KOPT-K1 (cell line): ENCODE results near the gene CCBE1.
"Not testable (repeated sequence)": the region's sequence is repeated elsewhere in the genome, so short reads cannot be mapped to it uniquely, and the experiment has no call there.

Experiments
- H3K27ac ChIP-seq: fragments of 200-600 bp; sonication (generic); 2 replicates; pipeline ENCODE4 v1.5.1; 2016; ENCODE audit warnings: antibody characterized with exemption, mild to moderate bottlenecking, low read depth, low read length; ENCODE audit not compliant: poor library complexity, severe bottlenecking
- H3K36me3 ChIP-seq: fragments of 200-600 bp; sonication (generic); 2 replicates; pipeline ENCODE4 v1.5.1; 2017; ENCODE audit warnings: antibody characterized with exemption, mild to moderate bottlenecking, low read length, moderate library complexity; ENCODE audit not compliant: insufficient read depth
- H3K9me3 ChIP-seq: fragments of 200-600 bp; sonication (generic); 2 replicates; pipeline ENCODE4 v1.5.1; 2017; ENCODE audit warnings: antibody characterized with exemption, low read length, mild to moderate bottlenecking; ENCODE audit not compliant: insufficient read depth, poor library complexity, severe bottlenecking

CCBE1 gene

DNA sequence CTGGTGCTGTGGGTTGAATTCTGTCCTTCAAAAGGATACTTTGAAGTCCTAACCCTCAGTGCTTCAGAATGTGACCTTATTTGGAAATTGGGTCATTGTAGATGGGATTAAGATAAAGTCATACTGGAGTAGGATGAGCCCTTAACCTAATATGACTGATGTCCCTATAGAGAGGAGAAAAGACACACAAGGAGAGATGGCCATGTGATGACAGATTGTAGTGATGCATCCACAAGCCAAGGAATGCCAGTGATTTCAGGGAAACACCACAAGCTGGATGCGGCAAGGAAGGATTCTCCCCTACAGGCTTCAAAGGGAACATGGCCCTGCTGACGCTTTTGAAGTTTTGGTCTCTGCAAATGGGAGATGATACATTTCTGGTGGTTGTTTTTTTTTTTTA is 24.7 kb upstream of the CCBE1 start:
- Histone ChIP-seq H3K9me3 (no peaks in the 10 kb centered on the region), H3K27ac (no peak overlapping the region), H3K36me3 (no peaks in the 10 kb centered on the region)

DNA sequence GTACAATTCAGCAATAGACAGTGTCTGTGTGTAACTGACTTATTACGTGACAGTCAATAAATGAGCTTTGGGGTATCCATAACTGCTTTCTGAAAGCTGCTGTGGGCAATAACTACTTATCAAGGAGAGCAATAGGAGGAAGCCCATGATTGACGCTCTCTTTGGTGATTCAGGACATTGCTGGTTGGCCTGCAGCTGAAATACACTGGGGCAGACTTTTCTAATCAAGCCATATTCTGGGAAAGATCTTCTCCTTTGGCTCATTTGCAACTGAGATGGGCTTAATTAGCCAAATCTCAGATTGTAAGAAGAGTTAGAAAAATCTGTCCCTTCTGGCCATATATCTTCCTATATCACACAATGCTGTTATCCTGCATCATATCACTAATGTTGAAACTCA is 24.0 kb upstream of the CCBE1 start:
- H3K36me3 ChIP-seq = no peaks in the 10 kb centered on the region
- H3K9me3 ChIP-seq = no peaks in the 10 kb centered on the region
- no peak overlapping the region for H3K27ac ChIP-seq

DNA sequence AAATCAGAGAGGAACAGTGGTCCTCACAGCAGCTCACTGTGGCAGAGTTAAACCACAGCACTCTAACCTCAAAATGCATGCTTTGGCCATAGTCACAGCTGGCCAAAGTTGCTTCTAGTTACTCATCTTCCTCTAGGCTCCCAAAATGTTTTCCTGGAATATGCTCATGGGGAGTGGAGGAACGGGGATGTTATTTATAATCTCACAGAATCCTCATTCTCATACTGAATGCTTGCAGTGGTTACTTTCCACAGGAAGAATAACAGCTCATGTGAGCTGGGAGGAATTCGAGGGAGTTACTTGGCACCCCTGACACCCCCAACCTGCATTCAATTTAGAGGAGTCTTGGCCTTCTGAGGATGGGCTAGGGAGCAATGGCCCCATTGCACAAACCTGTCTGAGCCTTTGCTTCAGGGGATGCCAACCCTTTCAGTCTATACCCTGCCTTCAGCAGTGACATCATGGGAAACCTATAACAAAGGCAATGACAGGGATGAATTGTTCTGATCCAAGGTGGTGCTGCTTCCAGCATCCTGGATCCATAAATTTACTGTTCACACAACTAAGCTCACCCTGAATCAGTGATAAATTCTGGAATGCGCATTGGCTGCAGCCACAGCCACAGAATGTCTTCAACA is 22.4 kb upstream of the CCBE1 start:
- no peak overlapping the region for H3K27ac ChIP-seq
- H3K36me3 ChIP-seq = no peaks in the 10 kb centered on the region
- no peaks in the 10 kb centered on the region for H3K9me3 ChIP-seq

DNA sequence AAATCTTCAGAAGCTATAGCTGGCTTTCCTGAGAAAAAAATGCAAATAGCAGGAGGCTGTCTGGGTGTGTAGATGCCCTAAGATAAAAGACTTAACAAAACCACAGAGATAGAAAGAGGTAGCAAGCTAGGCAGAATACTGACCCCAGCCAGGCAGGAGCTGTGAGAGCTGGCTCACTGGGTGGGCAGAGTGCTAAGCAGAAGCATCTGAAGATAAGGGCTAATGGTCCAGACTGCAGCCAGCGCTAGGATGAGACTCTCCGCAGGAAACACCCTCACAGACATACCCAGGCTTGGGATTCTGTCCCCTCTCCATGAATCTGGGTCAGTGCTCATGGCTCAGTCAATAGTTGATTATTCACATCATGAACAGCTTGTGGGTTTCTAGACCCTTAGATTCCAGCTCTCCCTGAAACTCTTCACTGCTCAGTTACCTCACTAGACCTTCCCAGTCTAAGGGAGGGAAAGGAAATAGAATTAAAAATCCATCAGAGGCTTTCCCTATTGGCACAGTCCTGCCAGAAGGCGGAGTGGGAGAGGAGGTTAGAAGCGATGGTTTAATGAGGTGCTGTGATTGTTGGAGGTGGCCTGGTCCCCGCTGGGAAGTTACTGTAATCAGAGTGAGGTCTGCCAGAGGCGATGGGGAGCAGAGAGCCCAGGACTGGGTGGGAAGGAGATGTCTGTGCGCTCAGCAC is 21.4 kb upstream of the CCBE1 start:
- H3K27ac ChIP-seq = no peak overlapping the region
- no peaks in the 10 kb centered on the region for H3K36me3 ChIP-seq
- H3K9me3 ChIP-seq = no peaks in the 10 kb centered on the region

DNA sequence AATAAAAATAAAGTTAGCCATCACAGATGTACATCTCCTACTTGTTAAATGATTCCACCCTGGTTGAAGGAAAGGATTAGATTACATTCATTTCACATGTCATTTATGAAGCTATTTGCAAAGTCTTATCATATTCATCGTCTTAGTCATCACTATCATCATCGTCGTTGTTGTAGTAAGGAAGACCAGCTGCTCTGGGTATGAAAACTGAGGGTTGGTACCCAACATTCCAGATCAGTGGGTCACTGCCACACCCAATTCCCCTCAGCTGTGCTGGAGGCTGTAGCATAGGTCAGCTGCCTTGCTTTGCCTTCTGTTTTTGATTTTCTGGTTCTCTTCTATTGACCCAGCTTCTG is 20.9 kb upstream of the CCBE1 start:
- Histone ChIP-seq H3K36me3 (no peaks in the 10 kb centered on the region), H3K9me3 (no peaks in the 10 kb centered on the region), H3K27ac (no peak overlapping the region)

DNA sequence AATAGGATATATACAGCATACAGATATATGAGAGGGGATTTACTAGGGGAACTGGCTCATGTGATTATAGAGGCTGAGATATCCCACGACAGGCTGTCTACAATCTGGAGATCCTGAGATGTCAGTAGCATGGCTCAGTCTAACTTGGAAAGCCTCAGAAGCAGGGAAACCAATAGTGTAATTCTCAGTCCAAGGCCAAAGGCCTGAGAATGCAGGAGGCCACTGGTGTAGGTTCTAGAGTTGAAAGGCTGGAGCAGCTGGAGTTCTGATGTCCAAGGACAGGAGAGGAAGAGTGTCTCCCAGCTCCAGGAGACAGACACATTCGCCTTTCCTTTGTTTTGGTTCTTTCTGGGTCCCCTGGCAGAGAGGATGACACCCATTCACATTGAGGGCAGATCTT is 20.1 kb upstream of the CCBE1 start:
- Histone ChIP-seq H3K27ac (no peak overlapping the region), H3K9me3 (no peaks in the 10 kb centered on the region), H3K36me3 (no peaks in the 10 kb centered on the region)

DNA sequence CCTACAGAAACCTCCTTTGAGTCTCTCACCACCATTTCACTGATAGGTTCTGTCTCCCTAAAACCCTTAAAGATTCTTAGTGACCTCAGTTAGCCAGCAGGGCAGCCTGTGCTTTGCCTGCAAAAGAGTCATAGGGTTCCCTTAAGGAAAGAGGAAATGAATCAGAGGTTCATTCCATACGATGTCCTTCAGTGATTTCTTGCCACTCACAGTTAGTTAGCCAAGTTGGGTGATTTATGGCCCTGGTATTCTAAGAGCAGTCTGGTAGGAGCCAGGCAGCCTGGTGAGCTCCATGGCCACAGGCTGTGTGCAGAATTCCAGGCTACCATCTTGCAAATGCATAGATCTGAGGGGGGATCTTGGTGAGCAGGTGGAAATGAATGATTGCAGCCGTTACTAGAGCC is 18.7 kb upstream of the CCBE1 start:
- H3K9me3 ChIP-seq = no peaks in the 10 kb centered on the region
- H3K27ac ChIP-seq = no peak overlapping the region
- H3K36me3 ChIP-seq = no peaks in the 10 kb centered on the region

DNA sequence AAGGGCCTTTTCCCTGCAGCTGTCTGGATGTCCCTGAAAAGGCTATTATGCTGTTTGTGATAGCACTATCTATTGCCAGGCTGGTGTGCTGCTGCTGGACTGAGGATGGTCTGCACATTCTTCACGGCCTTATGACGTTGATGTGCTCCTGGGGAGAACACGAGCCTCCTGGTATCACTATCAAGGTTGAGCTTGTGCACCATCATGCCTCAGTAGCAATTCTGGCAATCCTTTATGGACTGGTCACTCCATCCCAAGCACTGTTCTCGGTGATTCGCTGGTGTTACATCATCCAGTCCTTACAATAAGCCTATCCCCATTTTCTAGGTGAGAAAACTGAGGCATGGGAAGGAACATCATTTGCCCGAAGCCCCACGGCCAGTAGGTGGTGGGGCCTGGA is 18.2 kb upstream of the CCBE1 start:
- no peaks in the 10 kb centered on the region for H3K36me3 ChIP-seq
- no peak overlapping the region for H3K27ac ChIP-seq
- no peaks in the 10 kb centered on the region for H3K9me3 ChIP-seq

DNA sequence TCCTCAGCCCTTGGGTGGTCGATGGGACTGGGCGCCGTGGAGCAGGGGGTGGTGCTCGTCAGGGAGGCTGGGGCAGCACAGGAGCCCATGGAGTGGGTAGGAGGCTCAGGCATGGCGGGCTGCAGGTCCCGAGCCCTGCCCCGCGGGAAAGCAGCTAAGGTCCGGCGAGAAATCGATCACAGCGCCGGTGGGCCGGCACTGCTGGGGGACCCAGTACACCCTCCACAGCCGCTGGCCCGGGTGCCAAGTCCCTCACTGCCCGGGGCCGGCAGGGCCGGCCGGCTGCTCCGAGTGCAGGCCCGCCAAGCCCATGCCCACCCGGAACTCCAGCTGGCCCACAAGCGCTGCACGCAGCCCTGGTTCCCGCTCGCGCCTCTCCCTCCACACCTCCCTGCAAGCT is 16.9 kb upstream of the CCBE1 start:
- not testable (repeated sequence) for H3K9me3 ChIP-seq, H3K36me3 ChIP-seq, H3K27ac ChIP-seq

DNA sequence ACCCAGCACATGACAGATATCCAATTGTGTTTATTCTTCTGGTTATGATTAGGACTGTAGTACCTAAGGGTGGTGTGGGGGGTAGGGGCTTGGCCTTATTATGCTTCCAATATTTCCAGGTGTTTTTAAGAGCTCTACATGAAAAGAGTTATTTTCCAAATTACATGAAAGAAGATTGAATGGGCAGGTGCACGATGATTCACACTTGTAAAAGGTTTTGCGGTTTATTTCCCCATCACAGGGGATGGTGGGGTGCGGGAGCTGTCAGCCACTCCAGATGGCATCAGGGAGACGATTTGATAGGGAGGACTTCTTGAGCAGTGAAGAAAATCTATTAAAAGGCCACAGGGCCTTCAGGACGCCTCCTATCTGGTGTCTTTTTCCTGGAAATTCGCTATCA is 15.1 kb upstream of the CCBE1 start:
- no peak overlapping the region for H3K27ac ChIP-seq

DNA sequence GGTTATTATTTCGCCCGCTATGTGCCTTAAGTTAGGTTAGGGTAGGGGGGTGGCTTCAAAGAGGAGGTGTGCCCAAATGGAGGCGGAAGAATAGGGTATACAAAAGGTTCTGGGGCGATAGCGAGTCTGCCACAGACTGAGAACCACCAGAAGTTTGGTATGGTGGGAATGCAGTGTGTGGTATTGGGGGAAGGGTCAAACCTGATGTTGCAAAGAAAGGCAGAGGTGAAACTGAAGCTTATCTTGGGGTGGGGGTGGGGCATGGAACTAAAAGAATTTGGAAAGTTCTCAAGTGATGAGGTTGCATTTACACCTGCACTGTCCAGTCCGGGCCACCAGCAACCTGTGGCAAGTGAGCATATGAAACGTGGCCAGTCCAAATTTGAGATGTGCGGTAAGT is 11.8 kb upstream of the CCBE1 start:
- Histone ChIP-seq H3K36me3 (no peaks in the 10 kb centered on the region), H3K27ac (no peak overlapping the region), H3K9me3 (no peaks in the 10 kb centered on the region)

More for the DNA sequence above, 15.1 kb upstream of the CCBE1 start:
- Histone ChIP-seq H3K9me3 (no peaks in the 10 kb centered on the region), H3K36me3 (no peaks in the 10 kb centered on the region)

DNA sequence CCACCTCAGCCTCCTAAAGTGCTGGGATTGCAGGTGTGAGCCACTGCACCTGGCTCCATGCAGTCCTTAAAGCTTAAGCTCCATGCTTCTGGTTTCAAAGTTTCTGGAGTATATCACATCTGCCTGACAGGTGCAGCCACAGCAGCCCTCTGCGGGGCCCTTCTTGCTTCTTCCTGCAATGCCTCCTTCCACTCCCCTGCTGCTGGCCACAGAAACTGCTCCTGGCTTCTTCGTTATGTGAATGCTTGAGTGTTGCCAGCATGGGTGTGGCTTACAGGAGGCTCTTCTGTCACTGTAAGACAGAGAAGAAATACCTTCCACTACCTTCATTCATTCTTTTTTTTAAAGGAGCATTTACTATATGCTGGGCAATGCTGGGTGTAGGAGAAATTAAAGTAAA is 10.1 kb upstream of the CCBE1 start:
- no peak overlapping the region for H3K27ac ChIP-seq
- H3K36me3 ChIP-seq = no peaks in the 10 kb centered on the region

DNA sequence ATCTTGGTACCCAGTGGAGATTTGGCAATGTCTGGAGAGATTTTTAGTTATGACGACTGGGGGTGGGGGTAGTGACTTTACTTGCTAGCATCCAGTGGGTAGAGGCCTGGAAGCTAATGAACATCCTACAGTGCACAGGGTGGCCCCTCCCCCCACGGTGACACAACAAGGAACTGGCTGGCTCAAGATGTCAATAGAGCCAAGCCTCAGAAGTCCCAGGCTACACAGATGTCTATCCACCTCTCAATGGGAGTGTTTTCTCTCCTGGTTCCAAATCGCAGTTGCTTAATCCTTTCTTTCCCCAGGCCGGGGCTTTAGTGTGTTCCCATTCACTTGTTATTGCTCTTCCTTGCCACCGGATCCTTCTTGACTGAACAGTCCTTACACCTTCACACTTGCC is 9.3 kb upstream of the CCBE1 start:
- Histone ChIP-seq H3K27ac (no peak overlapping the region), H3K36me3 (no peaks in the 10 kb centered on the region), H3K9me3 (no peaks in the 10 kb centered on the region)

More for the DNA sequence above, 10.1 kb upstream of the CCBE1 start:
- H3K9me3 ChIP-seq = no peaks in the 10 kb centered on the region

DNA sequence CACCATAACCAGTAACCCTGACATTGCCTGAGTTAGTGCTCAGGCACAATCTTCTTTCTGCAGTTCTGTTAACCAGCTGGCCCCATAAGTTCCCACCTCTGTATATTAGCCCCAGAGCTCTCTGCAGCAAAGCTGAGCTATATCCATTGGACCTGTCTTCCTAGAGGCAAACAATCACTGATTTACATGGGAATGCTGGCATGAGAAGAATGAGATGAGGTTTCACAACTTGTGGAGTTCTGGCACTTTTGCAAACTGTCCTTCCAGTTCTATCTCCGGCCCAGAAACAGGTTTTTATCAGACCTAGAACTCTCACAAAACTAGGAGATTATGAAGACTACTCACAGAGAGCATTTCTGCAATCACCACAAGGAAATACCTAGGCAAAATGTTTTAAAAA is 7.9 kb upstream of the CCBE1 start:
- Histone ChIP-seq H3K9me3 (no peaks in the 10 kb centered on the region), H3K36me3 (no peaks in the 10 kb centered on the region), H3K27ac (no peak overlapping the region)

DNA sequence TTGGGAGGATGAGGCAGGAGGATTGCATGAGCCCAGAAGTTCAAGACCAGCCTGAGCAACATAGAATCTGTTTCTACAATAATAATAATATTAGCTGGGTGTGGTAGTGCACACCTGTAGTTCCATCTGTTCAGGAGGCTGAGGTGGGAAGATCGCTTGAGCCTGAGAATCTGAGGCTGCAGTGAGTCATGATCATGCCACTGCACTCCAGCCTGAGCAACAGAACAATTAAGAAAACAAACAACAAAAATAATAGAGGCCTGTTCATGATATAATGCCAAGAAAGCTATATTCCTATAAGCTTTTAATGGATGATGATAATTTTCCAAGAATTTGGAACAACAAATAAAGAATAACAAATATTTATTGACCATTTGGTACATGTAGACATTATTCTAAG is 6.9 kb upstream of the CCBE1 start:
- H3K27ac ChIP-seq = no peak overlapping the region
- H3K36me3 ChIP-seq = no peaks in the 10 kb centered on the region
- H3K9me3 ChIP-seq = no peaks in the 10 kb centered on the region

DNA sequence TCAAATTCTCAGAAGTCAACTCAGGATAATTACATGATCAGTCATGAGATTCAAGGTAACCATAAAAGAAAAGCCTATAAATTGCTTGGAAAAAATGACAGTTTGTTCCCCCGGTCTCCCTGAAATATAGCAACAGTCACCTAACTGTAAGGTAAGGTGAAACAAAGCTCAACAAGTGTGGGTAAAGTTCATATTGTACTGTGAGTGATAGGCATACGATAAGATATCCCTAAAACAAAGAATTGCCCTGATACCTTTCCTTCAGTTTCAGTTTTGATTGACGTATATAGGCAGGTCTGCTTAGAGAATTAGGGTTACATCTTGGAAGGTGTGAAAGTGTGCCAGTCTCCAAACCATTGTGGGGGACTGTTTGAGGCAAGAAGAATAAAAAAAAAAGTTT is 4.0 kb upstream of the CCBE1 start:
- H3K27ac ChIP-seq = no peak overlapping the region
- no peaks in the 10 kb centered on the region for H3K36me3 ChIP-seq
- H3K9me3 ChIP-seq = peaks cover 12% of the 10 kb centered on the region
